ENCODE results near the gene COX17.

COX17 gene, protein sequence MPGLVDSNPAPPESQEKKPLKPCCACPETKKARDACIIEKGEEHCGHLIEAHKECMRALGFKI

DNA sequence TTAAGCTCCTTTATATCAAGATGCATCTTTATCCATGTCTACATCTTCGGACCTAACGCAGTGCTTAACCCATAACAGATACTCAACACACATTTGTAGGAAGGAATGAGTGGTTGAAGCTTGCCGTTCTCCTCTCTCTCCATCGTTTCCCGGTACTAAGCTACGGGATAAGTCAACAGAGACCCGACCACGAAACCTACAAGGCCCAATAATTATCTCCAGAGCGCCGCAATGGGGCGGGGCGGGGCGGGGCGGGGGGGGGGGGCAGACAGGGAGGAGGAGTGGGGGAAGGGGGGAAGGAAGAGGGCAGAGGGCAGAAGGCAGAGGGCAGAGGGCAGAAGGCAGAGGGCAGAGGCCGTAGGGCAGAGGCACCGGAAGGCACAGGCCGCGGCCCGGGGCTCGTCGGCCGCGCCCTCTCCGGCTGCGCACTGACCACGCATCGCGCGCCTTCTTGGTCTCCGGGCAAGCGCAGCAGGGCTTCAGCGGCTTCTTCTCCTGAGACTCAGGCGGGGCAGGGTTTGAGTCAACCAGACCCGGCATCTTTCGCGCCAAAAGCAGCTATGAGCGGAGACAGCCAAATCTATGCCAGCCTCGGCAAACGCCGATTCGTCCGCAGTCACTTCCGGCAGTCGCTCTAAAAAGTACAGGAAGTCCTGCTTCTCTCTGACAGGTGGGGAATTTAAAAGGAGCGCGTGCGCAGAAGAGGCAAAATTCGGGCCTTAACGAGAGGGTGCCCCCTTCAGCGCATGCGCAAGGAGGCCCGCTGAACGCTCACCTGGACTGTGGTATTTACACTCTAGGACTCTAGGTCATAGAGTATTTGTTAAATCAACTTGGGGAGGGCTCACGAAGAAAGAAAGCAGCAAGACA lies at the start of gene COX17:
Gene COX17, minus strand, starts transcription at position 636 of the 870 bp plus-strand sequence. Its CDS starts 96 bp downstream, at position 540.
- peak within 1 kb of the TSS; percentile 55 for H3K4me3 ChIP-seq (ENCODE audit: low read depth, low read length)
- TF ChIP-seq, protein P1, sequence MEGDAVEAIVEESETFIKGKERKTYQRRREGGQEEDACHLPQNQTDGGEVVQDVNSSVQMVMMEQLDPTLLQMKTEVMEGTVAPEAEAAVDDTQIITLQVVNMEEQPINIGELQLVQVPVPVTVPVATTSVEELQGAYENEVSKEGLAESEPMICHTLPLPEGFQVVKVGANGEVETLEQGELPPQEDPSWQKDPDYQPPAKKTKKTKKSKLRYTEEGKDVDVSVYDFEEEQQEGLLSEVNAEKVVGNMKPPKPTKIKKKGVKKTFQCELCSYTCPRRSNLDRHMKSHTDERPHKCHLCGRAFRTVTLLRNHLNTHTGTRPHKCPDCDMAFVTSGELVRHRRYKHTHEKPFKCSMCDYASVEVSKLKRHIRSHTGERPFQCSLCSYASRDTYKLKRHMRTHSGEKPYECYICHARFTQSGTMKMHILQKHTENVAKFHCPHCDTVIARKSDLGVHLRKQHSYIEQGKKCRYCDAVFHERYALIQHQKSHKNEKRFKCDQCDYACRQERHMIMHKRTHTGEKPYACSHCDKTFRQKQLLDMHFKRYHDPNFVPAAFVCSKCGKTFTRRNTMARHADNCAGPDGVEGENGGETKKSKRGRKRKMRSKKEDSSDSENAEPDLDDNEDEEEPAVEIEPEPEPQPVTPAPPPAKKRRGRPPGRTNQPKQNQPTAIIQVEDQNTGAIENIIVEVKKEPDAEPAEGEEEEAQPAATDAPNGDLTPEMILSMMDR (IDR thresholded peaks at IDR 0.05; ENCODE audit: low read depth, low read length, missing control alignments): no peak
- DNase-seq (ENCODE audit: low read depth): peak; percentile 98

DNA sequence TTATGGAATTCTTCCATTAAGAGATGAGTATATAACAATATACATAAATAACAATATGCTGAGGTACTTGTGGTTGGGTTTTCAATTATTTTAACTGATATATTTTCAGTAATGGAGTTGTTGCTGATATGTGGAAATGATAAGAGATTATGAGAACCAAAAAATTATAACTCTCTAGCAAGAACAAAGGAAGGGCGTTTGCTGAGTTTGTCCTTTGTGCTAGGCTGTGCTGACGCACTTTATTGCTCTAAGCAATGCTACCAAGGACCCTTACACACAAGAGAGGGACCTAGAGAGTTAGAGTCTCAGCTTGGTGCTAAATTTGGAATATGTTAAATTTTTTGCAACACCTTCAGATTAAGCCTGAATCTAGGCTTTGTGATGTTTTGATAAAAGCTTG lies 49.7 kb upstream of the COX17 start:
- DNase-seq (ENCODE audit: low read depth): no peak
- H3K4me3 ChIP-seq (ENCODE audit: low read depth, low read length): no peak overlapping the region
- TF ChIP-seq, protein P1 (IDR thresholded peaks at IDR 0.05; ENCODE audit: low read depth, low read length, missing control alignments): no peak

DNA sequence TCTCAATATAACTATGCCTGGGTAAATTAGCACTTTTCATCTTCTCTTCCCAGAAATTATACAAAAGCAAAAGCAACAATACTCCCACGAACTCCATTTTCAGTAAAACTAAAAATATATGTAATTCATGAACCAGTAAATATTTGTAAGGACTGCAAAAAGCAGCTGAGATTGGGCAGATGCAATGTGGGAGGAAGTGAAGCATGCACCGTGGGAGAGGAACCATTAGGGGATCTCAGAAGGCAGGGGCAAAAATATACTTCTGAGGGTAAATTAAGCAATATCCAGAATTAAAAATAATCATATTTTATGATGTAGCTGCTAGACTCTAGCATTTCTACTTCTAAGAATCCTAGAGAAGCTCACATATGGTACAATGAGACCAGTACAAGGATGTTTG lies 45.8 kb upstream of the COX17 start:
- DNase-seq (ENCODE audit: low read depth): no peak
- TF ChIP-seq, protein P1 (IDR thresholded peaks at IDR 0.05; ENCODE audit: low read depth, low read length, missing control alignments): no peak
- no peak overlapping the region for H3K4me3 ChIP-seq (ENCODE audit: low read depth, low read length)

DNA sequence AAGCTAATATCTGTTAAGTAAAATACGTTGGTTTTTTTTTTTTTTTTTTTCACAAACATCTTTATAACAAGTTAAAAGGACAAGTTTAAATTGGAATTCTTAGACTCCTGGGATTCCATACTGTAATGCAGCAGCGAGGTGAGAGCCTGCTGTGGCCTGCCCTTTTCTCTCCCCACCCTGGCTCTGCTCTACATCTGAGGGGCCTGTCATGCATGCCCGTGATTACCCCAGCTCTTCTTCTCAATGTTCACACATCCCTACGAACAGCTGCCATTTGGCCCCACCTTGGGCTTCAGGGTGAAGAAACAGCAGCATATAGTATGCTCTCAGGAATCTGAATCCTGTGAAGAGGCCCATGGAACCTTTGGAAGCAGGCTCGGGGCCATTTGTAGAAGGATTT lies 40.3 kb upstream of the COX17 start:
- no peak for DNase-seq (ENCODE audit: low read depth)
- TF ChIP-seq, protein P1 (IDR thresholded peaks at IDR 0.05; ENCODE audit: low read depth, low read length, missing control alignments): no peak
- no peak overlapping the region for H3K4me3 ChIP-seq (ENCODE audit: low read depth, low read length)

DNA sequence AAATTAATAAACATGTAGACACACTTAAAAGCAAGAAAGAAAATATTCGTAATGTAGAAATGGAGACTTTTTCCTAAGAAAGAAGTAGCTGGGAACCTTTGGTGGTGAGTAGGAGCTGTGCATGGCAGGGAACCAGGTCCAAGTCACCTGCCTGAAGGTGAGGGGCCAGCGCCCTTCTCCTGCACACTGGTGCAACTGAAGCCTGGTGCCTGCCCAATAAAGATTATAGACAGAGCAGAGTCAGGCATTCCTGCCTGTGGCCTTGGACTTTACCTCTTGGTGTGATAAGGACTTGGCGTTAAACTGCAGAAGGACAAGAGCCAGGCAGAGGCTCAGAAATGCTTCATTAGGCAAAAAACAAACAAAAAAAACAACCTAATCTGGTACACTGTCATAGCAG lies 39.8 kb upstream of the COX17 start:
- DNase-seq (ENCODE audit: low read depth): no peak
- no peak overlapping the region for H3K4me3 ChIP-seq (ENCODE audit: low read depth, low read length)
- TF ChIP-seq, protein P1 (IDR thresholded peaks at IDR 0.05; ENCODE audit: low read depth, low read length, missing control alignments): no peak

DNA sequence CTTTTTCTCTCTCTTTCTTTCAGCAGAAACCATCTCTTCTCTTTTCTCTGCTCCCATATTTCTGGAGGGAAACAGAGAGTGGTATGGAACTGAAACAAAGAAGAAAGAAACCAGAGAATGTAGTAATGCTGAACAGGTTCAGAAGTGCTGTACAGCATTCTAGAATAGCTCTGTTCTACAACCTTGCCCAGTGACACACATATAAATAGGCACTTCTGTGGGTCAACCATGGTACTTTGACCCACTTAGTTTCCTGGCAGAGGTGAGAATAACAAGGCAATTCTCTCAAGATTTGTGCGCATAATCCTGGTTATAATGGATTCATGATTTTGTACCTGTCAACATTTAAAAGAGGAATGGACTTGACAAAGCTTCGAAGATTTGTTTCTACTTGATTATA lies 37.9 kb upstream of the COX17 start:
- no peak overlapping the region for H3K4me3 ChIP-seq (ENCODE audit: low read depth, low read length)
- TF ChIP-seq, protein P1 (IDR thresholded peaks at IDR 0.05; ENCODE audit: low read depth, low read length, missing control alignments): no peak
- no peak for DNase-seq (ENCODE audit: low read depth)

Measured in GM12864 (cell line).